ENCODE measurements around the gene COBL.

The COBL gene

DNA sequence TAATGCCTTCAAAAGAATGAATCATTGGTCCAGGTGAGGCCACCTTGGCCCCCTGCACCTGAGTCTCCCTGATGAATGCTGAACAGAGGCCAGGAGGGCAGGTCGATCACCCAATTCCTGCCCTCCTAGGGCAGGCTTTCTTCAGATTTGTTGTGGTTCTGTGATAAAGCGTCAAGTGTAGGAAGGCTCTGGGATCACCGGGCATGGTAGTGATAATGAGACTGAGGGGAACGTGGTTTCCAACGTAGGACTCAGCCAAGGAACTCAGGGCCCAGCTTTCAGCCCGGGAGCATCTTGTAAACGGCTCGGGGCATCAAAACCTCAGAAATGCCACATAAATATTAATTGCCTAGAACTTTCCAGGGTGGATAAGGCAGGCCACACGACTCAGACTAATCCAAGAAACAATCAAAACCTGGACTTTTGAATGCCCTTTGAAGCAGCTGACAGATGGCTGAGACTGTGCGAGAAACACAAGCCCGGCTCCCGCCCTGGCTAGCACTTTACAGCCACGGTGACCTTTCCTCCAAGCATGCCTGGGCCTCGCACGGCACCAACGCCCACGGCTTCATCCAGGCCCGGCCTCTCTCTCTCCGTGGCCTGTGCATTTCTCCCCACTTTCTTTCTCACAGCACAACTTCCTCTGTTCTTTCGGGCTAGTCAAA is 294.6 kb downstream of the COBL start:
- no peak for DNase-seq (ENCODE audit: low read depth)

DNA sequence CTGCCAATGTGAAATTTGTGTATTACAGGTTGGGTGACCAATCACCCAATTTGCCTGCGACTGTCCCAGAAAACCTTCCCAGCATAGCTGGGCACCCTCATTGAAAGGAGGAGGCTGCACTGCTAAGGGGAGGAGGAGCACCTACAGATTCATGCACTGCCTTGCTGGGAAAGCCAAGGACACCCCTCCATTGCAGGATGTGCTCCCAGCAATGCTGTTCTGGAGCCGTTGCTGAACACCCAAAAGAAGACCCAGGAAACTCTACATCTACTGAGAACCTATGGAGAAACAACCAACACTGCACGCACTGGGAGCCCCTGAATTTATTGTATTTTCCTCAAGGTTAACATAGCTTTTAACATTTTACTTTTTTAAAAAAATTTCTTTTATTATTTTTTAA is 295.7 kb downstream of the COBL start:
- DNase-seq (ENCODE audit: low read depth): no peak

DNA sequence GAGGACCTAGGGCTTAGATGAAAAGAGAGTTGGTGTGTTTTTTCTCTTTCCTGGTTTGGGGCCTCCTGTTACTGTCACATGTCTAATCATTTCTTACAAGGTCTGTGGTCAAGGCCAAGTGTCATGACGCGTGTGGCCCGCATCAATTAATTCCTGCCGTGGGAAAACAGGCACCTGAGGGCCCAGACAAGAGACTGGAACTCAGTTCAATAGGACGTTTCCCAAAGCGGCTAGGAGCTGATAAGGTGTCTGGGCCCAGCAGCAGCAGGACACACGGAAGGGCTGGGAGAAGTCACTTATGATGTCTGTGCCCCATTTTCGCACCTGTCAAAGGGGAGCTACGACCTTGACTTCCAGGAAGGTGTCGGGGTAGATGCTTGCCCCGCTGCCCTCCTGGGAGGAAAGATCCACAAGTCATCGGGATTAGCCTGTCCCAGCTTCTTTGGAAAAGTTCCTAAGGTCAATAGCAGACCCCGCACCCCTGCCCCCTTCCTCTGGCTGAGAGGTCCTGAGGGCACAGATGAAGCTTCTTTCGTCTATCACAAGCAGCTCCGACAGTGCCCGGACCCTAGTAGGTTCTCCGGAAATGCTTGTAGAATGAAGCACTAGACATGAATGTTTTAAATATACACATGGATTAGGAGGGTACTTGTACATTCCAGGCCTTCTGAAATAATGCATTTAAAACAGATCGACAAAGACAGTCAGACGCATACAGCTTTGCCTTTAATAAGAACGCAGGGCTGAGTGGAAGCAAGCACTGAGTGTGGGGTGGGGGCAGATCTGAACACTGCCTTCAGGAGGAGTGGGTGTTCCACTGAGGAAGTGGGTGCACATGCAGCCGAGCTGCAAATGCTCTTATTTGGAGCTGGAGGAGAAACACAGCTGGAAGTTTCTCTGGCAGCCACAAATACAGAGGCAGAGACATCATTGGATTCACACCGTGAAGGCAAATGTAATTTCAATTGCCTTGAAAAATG is 296.4 kb downstream of the COBL start:
- no peak for DNase-seq (ENCODE audit: low read depth)

DNA sequence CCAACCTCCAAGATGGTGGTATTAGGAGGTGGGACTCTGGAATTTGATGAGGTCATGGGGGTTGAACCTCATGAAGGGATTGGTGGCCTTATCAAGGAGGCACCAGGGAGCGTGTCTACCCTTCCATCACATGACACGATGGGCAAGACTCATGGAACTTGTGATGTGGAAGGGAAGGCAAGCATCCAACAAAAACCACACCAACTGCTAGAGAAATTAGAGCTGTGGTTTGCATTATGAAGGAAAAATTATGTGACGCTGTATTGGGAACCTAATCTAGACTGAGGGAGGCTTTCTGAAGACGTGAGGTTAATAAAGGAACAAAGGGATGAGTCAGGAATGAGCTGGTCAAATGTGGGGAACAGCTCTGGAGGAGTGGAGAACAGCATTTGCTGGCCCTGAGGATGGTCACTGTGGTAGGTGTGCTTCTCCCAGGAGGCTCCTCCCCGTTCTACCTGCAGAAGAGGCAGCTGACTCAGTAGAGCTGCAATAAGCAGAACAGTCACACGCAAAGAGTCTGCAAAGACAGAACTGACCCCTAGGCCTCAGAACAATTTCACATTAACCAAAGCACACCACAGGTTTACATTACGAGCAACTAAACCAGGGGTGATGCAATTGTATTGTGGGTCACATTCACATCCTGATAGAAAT is 297.3 kb downstream of the COBL start:
- no peak for DNase-seq (ENCODE audit: low read depth)

DNA sequence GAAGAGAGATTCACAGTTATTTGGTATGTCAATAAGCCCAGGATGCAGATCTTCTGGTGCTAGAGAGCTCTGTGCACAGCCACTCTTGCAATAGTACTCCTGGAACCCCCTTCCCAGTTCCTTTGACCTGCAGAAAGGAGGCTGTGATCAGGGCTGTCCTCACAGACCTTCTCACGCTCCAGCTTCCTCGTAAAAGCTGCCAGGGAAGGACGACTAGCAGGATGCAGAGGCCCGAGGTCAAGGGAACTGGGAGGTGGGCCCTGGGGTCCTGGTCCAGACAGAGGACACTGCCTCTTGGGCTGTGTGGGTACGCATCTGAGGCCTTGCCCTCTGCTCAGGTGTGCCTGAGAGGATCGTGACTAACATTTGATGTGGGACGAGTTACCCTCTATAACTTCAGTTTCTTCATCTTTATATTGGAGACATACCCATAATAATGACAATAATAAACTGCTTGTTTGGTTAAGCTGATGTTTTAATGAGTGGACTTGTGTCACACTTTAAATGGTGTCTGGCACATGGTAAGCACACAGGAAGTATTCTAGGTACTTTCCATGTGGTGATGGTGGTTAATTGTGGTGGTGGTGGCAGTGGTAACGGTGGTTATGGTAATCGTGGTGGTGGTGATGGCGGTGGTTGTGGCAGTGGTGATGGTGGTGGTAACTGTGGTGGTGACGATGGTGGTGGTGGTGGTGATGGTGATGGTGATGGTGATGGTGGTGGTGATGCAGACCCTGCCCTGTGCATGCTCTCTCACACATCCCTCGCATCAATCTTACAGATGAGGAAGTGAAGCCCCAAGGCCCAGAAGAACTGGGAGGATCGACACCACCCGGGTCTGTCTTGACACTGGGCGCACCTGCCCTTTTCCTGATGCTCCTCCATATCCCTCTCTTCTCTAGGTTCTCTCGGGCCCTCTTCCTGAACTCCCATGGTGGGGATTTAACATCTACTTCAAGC is 298.8 kb downstream of the COBL start:
- no peak for DNase-seq (ENCODE audit: low read depth)

DNA sequence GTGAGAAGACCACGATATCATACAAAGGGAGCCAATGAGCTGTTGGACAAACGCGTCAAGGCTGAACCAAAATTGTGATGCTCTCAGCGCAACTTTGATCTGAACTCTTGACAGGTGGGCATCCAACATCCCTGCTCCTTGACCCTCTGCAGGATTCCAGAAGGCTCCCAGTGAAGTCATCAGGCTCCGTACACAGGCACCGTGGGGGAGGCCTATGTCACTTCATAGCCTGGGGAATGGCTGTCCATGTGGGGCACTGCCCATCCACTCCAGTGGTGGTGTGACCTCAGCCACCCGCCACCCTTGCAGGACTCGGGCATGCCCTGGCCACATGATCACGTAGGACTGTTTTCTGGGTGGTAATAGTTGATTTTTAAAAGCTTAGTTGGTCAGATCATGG is 300.1 kb downstream of the COBL start:
- DNase-seq (ENCODE audit: low read depth): no peak

DNA sequence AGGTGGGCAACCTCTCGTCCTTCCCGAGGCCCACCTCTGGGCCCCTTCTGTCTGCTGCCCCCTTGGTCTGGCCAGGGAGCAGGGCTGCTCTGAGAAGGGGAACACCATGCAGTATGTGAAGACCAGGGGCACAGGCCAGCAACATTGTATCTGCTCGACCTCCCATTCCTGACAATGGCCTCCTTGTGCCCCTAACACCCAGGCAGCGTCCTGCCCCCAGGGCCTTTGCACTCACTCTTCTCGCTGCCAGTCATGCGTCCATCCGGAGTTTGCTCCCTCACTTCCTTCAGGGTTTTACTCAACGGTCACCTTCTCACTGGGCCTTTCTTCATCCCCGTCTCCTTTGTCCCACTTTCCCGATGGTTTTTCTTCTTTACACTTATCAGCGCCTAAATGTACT is 301.0 kb downstream of the COBL start:
- DNase-seq (ENCODE audit: low read depth): no peak

DNA sequence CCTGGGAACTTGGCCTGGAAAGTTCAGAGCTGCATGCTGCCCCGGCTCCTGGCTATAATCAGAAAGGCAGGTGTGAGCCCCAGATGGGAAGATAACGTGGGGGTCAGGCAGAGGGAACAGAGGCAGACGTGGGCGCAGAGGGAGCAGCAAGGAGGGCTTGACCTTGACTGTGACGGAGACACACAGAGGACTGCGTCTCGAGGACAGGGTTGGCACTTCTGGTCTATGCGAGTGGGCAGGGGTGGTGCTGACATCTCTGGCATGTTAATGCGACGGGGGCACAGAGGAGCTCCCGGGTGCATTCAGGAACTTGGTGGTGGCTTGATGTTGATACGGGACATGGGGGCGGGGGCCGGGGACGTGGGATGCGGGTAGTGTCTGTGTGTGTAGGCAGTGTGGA is 301.8 kb downstream of the COBL start:
- no peak for DNase-seq (ENCODE audit: low read depth)

DNA sequence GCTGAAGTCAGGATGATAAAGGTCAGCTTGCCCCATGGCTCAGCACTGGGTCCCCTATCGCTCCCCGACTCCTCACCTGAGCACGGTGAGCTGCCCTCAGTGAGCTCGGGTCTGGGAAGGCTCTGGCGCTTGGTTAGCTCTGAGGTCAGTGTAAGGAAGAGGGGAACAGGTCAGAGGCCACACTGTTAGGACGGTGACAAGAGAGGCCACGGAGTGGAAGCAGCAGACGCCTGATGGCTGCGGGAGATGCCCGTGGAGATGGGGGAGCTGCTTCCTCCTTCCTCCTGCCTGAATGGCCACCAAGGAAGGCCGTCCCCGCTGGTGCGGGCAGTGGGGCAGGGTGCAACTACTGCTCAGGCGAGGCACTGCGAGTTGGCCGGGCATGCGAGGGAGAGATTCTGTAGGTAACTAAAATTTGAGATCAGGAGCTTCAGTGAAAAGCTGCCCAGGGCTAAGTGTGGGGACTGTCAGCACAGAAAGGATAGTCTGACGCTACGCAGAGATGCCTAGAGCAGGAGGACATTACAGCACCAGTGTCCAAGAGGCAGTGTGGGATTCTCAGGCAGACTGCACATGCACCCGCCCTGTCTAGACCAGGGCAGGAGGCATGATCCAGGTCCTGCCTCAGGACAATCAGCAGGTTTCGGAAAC is 302.6 kb downstream of the COBL start:
- DNase-seq (ENCODE audit: low read depth): no peak

DNA sequence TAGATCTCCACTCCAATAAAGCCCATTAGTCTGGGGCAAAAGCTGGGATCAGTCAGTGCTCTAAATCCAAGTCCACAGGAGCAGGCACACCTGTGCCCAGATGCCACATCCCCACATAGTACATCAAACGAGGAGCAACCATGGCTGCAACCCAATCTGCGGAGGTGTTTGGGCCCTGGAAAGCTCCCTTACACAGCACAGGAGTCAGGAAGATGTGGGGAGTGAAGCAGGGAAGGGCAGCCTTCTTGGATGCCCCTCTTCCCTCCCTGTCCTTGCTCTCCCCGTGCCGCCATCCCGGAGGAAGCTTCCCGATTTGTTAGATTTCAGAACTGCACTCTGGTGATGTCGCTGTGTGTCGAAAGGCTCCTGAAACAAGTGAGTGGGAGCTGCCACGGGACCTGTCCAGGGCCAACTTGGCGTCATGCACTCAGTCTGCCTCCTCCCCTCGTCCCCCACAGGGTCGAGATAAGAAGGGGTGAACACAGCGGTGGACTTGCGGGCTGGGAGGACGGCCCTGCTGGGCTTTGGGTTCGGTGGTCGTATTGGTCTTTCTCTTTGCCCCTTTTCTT is 303.3 kb downstream of the COBL start:
- no peak for DNase-seq (ENCODE audit: low read depth)

DNA sequence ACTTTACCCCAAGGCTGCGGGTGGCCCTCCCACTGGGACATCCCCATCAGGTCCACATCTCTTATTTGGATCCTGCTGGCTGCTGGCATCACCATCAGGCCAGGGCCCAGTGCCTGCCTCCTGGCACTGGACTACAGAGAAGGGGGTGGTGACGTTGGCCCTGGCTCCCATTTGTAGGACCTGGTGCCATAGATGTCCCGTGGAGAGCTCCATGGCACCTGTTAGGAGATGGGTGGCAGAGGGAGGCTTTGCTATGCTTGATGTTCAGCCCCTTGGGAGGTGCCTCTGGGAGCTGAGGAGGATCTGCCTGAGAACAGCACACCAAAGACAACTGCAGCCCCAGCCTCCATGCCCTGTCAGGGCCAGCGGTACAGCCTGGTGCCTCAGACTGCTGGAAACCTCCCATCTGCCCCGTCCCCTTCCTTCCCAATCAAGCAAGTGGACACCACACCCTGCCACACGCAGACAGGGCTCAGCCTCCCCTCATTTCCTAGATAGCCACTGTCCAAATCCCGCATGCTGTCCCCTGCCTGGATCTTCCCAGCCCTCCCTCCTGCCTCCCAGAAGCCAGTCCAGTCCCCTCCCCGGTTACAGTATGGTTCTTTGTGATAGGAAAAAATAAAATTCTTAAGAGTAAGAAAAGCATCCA is 303.9 kb downstream of the COBL start:
- no peak for DNase-seq (ENCODE audit: low read depth)

DNA sequence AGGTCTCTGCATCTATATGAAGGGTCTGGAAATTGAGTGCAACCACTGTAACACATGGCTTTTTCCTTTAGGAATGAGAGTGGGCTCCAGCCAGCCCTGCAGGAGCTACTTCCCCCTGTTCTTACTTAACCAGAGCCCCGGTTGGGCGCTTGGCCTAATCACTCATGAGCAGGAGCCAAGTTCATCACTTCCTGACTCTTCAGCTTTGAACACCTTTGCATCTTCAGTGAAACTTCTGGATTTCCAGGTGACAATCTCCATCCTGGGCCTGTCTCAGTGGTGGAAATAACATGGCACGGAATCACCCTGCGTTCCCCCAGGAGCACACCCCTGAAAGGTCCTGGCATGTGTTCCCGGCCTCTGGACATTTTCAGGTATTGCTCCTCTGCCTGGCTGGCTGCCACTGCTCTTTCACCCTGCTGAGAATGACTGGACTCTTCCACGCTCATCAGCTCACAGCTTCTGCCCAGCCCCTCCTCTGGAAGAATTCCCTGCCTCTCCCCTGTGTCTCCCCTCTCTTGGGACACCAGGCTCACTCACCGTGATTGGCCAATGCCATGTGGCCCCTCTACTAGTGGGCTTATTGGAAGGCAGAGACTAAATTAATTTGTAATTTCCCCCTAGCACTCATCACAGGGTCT is 304.8 kb downstream of the COBL start:
- no peak for DNase-seq (ENCODE audit: low read depth)

DNA sequence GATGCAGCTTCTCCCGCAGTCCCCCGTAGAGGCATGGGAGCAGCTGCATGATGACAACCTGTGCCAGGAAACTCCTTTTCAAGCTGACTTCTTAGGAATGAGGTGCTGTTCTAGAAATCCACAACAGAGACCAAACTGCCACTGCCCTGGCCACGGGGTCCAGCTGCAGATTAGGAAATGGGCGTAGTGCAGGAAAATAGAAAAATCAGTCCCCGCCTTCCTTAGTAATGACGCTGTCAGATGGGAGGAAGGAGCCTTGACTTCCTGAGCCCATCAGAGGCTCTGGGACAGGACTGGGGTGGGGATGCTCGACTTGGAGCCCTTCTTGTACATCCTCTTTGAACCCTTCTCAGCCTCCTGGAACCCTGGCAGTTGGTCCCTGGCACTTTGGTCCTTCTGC is 306.1 kb downstream of the COBL start:
- DNase-seq (ENCODE audit: low read depth): no peak

DNA sequence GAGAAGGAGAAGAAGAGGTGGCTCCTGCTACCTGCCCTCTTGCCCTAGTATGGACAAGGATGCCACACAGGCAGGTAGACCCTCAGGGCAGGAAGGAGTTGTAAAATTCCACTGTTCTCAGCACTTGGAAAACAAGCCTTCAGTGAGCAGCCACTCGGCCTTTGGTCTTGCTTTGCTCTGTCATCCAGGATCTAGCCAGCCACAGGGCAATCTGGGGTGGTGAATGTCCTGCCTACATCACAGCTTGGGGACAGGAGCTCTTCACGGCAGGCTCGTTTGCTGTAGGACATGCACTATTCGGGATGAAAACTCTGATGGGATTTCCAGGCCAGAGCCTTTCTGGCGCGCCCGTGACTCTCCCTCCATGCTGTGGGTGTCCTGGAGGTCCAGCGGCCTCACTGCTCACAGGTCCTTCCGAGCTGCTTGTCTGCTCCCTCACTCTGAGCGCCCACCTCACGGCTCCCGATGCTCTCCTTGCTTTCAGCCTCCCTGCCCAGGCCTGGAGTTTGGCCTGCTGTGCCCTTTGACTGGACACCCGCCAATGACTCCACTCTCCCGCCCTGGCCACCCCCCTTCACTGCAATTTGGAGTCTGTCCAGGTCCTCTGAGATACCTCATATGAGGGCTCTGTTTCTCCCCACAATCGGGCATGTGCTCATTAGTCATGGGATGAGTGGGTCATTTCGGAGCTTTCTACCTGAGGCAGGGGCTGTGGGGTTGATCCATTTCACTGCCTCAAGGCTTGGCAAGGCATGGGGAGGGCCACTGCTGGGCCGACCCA is 306.7 kb downstream of the COBL start:
- DNase-seq (ENCODE audit: low read depth): no peak

DNA sequence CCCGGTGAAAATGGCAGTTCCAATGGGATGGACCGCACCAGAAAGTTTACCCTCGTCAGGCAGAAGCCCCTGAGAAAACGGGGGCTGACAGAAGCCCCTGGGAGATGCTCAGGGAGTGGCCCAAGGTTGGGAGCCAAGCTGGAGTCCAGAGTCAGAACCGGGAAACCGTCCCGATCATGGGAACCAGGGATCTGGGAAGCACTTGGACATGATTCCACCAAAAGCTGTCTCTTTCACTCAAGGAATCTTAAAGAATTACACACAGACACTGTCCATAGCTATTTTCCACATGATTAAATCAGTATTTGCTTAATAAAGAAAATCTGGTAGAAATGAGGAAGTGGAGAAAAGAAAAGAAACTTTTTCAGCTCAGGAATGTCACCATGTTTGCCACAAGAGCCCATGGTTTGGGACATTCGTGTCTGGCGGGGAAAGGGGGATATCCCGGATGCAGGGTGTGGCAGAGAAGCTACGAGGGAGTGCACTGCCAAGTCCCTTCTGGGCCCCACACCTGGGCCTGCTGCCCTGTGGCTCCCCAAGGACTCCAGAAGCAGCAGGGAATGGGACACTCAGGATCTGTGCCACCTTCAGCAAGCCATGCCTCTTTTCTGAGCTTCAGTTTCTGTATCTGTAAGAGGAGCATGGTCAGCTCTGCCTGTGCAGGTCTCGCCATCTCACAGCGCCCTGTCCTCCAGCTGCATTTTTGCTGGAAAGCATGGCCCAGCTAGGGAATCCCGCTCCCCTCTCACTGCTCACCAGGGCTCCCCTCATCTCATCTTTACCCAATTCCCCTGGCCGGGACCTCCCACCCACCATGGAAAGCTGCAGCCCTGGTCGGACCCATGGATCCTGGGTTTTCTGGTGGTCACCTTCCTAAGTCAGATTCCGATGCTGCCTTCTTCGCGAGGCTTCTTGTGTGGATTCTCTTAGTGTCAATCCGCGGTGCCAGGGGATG is 308.8 kb downstream of the COBL start:
- no peak for DNase-seq (ENCODE audit: low read depth)

DNA sequence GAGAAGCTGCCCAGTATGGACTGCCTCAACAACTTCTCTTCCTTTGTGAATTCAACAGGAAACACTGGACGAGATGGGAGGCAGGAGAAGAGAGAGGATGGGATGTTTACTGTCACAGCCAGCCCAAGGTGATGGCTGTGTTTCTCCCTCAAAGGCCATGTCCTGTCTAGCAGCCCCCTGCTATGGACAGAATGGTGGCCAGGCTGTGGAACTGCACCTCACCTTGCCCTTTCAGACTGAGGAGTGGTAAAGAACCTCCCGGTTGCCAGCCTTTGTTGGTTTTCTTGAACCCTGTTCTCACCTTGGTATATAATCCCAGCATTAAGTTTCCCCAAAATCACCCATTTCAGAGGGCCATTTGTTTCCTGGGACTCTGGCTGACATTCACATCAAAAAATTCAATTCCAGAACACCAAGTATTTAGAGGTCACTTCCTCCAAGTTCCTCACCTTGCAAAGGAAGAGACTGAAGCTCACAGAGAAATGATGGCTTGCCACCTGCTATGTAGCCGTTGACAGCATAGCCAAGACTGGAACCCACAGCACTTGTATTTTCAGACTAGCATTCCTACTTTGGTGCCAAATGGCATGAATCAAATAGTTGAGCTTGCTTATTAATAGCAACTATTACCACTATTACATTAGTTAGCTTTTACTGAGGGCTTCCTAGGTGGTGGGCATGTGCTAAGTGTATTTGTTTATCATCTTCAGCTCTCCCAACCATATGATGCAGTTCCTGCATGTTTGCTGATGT is 309.9 kb downstream of the COBL start:
- no peak for DNase-seq (ENCODE audit: low read depth)

DNA sequence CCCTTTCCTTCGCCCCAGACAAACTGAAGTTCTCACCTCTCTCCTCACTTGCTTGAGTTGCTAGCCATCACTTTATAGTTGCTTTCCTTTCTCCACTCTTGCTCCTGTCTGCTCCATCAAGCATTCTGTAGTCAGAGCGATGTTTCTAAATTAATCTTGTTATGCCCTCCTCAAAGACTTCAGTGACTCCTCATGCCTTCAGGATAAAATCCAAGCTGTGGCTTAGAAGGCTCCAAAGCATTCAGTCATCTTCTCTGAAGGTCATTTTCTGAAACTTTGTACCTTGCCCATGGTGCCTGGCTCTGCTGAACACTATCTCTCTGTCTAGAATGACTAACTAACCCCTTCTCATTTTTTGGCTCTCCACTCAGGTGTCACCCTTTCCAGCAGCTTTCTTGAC is 311.5 kb downstream of the COBL start:
- no peak for DNase-seq (ENCODE audit: low read depth)
